ENCODE measurements around the gene PCDH20. TPM values are rescaled to one million over a fixed set of nuclear protein-coding genes. Genes with fewer than 3 reads are reported as not detected.
"Not testable (repeated sequence)": the region's sequence is repeated elsewhere in the genome, so short reads cannot be mapped to it uniquely, and the experiment has no call there.

The PCDH20 gene
- total RNA-seq, 2 experiments from 2014 or later: not detected

GRCh38 chr13:61396121-61396520, 19.5 kb downstream of the PCDH20 start:
- no peak for ATAC-seq
- ChIA-PET CTCF (no interaction called here), POLR2A (no interaction called here)
- Mint-ChIP-seq H3K4me3 (no peak overlapping the region), H3K36me3 (ENCODE audit: low read depth) (no peaks in the 10 kb centered on the region), H3K9me3 (peaks cover 11% of the 10 kb centered on the region), H3K27me3 (no peaks in the 10 kb centered on the region), H3K27ac (no peak overlapping the region), H3K4me1 (ENCODE audit: low read depth) (no peaks in the 10 kb centered on the region)
- TF ChIP-seq, protein P1, sequence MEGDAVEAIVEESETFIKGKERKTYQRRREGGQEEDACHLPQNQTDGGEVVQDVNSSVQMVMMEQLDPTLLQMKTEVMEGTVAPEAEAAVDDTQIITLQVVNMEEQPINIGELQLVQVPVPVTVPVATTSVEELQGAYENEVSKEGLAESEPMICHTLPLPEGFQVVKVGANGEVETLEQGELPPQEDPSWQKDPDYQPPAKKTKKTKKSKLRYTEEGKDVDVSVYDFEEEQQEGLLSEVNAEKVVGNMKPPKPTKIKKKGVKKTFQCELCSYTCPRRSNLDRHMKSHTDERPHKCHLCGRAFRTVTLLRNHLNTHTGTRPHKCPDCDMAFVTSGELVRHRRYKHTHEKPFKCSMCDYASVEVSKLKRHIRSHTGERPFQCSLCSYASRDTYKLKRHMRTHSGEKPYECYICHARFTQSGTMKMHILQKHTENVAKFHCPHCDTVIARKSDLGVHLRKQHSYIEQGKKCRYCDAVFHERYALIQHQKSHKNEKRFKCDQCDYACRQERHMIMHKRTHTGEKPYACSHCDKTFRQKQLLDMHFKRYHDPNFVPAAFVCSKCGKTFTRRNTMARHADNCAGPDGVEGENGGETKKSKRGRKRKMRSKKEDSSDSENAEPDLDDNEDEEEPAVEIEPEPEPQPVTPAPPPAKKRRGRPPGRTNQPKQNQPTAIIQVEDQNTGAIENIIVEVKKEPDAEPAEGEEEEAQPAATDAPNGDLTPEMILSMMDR (IDR thresholded peaks at IDR 0.05): no peak
- intact Hi-C loops (cut with micrococcal nuclease): no loop called here
- DNase-seq: no peak

DNA sequence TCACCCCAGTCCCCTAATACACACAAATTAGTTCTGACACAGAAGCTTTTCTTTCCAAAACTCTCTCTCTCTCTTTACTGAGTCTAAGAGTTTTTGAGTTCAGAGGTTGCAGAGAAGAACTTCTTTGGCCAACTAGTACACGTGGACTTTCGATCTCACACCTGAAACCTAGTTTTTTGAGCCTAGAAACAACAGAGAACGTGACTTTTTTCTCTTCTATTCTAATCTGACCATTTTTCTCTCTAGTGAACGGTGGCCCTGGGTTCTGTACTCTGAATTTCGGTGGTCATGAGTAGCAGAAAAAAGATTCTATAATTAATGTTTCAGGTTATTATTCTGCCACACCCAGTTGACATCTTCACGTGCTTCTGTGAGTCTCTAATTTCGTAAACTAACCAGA, 24.2 kb downstream of the PCDH20 start:
- TF ChIP-seq, protein P1 (IDR thresholded peaks at IDR 0.05): no peak
- intact Hi-C loops (cut with micrococcal nuclease): no loop called here
- Mint-ChIP-seq H3K27me3 (no peaks in the 10 kb centered on the region), H3K9me3 (peaks cover 1% of the 10 kb centered on the region), H3K4me3 (no peak overlapping the region), H3K36me3 (ENCODE audit: low read depth) (no peaks in the 10 kb centered on the region), H3K27ac (no peak overlapping the region), H3K4me1 (ENCODE audit: low read depth) (no peaks in the 10 kb centered on the region)
- CTCF ChIA-PET: no interaction called here
- POLR2A ChIA-PET: no interaction called here
- ATAC-seq: no peak
- no peak for DNase-seq

DNA sequence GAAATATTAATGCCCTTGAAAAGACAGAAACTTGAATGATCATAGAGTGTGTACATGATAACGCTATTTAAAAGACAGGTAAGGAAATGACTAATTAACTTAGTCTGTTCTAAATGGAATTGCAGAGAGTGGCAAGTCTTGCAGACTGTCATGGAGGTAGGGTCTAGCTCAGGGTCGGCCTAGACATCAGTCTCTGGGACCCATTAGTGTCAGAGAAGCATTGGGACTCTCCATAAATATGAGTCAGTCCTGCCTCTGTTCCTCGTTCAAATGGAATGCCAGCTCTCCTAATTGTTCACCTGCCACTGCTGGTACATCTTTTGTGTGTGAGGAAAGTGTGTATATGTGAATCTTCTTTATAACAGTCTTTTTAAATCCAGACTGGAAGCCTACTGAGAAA, 28.0 kb downstream of the PCDH20 start:
- H3K9me3 Mint-ChIP-seq: no peaks in the 10 kb centered on the region
- no peaks in the 10 kb centered on the region for H3K4me1 Mint-ChIP-seq (ENCODE audit: low read depth)
- ATAC-seq (no peak), DNase-seq (no peak)
- H3K36me3 Mint-ChIP-seq (ENCODE audit: low read depth): no peaks in the 10 kb centered on the region
- intact Hi-C loops (cut with micrococcal nuclease): no loop called here
- TF ChIP-seq, protein P1 (IDR thresholded peaks at IDR 0.05): no peak
- H3K4me3 Mint-ChIP-seq: no peak overlapping the region
- ChIA-PET CTCF (no interaction called here), POLR2A (no interaction called here)
- no peaks in the 10 kb centered on the region for H3K27me3 Mint-ChIP-seq
- H3K27ac Mint-ChIP-seq: no peak overlapping the region

DNA sequence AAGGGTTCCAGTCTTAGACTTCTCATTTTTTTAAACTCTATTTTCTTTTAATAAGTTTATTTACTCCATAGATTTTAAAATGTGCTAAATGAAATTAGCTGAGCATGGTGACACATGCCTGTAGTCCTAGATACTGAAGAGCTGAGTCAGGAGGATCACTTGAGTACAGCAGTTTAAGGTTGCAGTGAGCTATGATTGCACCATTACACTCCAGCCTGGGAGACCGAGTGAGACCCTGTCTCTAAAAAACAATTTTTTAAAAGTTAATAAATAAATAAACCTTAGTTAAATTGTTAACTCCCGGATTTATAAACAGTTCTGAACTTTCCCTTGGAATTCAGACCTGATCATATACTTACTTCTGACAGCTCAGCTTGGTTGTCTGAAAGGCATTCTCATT, 32.5 kb downstream of the PCDH20 start:
- ChIA-PET POLR2A (no interaction called here), CTCF (no interaction called here)
- no peaks in the 10 kb centered on the region for H3K4me1 Mint-ChIP-seq (ENCODE audit: low read depth)
- no peaks in the 10 kb centered on the region for H3K36me3 Mint-ChIP-seq (ENCODE audit: low read depth)
- H3K4me3 Mint-ChIP-seq: no peak overlapping the region
- no peak for DNase-seq
- H3K27me3 Mint-ChIP-seq: no peaks in the 10 kb centered on the region
- intact Hi-C loops (cut with micrococcal nuclease): no loop called here
- ATAC-seq: no peak
- H3K27ac Mint-ChIP-seq: no peak overlapping the region
- TF ChIP-seq, protein P1 (IDR thresholded peaks at IDR 0.05): no peak
- no peaks in the 10 kb centered on the region for H3K9me3 Mint-ChIP-seq

- ChIA-PET CTCF (no interaction called here), POLR2A (no interaction called here)
- Mint-ChIP-seq H3K27me3 (no peaks in the 10 kb centered on the region), H3K36me3 (ENCODE audit: low read depth) (no peaks in the 10 kb centered on the region), H3K4me3 (no peak overlapping the region), H3K4me1 (ENCODE audit: low read depth) (no peaks in the 10 kb centered on the region), H3K9me3 (peaks cover 11% of the 10 kb centered on the region), H3K27ac (no peak overlapping the region)
- DNase-seq: no peak
- intact Hi-C loops (cut with micrococcal nuclease): no loop called here
- TF ChIP-seq, protein P1 (IDR thresholded peaks at IDR 0.05): no peak
- ATAC-seq: no peak
Measured at GRCh38 chr13:61370520-61370919, 45.1 kb downstream of the PCDH20 start.

DNA sequence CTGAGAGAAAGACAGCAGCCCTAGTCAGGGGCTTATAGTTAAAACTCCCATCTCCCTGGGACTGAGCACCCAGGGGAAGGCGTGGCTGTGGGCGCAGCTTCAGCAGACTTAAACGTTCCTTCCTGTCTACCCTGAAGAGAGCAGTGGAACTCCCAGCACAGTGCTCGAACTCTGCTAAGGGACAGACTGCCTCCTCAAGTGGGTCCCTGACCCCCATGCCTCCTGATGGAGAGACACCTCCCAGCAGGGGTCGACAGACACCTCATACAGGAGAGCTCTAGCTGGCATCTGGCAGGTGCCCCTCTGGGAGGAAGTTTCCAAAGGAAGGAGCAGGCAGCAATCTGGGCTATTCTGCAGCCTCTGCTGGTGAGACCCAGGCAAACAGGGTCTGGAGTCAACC, 51.0 kb downstream of the PCDH20 start:
- intact Hi-C loops (cut with micrococcal nuclease); H3K4me1 Mint-ChIP-seq (ENCODE audit: low read depth); H3K36me3 Mint-ChIP-seq (ENCODE audit: low read depth); H3K27me3 Mint-ChIP-seq; DNase-seq; POLR2A ChIA-PET; CTCF ChIA-PET; H3K4me3 Mint-ChIP-seq; H3K27ac Mint-ChIP-seq; ATAC-seq: not testable (repeated sequence)
- H3K9me3 Mint-ChIP-seq: peaks cover 16% of the 10 kb centered on the region

All from activated CD8-positive, alpha-beta T cell treated with anti-CD3 and anti-CD28 coated beads for 36 hours (primary cell).